IPS DF 4.7 (cell line): ENCODE measurements around the gene ASIC2.

Source experiments
- DNase-seq: peaks from one replicate; pipeline ENCODE4 v3.0.0-alpha.2; 2013; ENCODE audit warnings: low spot score; ENCODE audit errors: extremely low read depth

Gene ASIC2

GRCh38 chr17:33288954-33289353 is 4.1 kb downstream of the ASIC2 start:
- DNase-seq: no peak

GRCh38 chr17:33287096-33287725 is 5.9 kb downstream of the ASIC2 start:
- DNase-seq: no peak

- no peak for DNase-seq
These were observed 7.7 kb downstream of the ASIC2 start for GRCh38 chr17:33285413-33285812.

- no peak for DNase-seq
These were observed 9.1 kb downstream of the ASIC2 start for GRCh38 chr17:33284022-33284421.

GRCh38 chr17:33280162-33280943 is 12.7 kb downstream of the ASIC2 start:
- DNase-seq: no peak

- no peak for DNase-seq
These were observed 15.5 kb downstream of the ASIC2 start for GRCh38 chr17:33277436-33278100.

GRCh38 chr17:33273743-33274410 is 19.2 kb downstream of the ASIC2 start:
- DNase-seq: no peak

- no peak for DNase-seq
These were observed 19.8 kb downstream of the ASIC2 start for GRCh38 chr17:33273271-33273670.

- DNase-seq: no peak
These were observed 20.7 kb downstream of the ASIC2 start for GRCh38 chr17:33272438-33272837.

GRCh38 chr17:33269337-33270060 is 23.6 kb downstream of the ASIC2 start:
- DNase-seq: no peak

GRCh38 chr17:33267851-33268548 is 25.1 kb downstream of the ASIC2 start:
- no peak for DNase-seq

GRCh38 chr17:33267271-33267790 is 25.8 kb downstream of the ASIC2 start:
- DNase-seq: no peak

GRCh38 chr17:33266611-33267010 is 26.5 kb downstream of the ASIC2 start:
- DNase-seq: no peak

GRCh38 chr17:33266116-33266515 is 27.0 kb downstream of the ASIC2 start:
- DNase-seq: no peak

- no peak for DNase-seq
These were observed 29.7 kb downstream of the ASIC2 start for GRCh38 chr17:33263396-33263795.

- no peak for DNase-seq
These were observed 30.6 kb downstream of the ASIC2 start for GRCh38 chr17:33262266-33263123.

GRCh38 chr17:33261820-33262219 is 31.3 kb downstream of the ASIC2 start:
- no peak for DNase-seq

- DNase-seq: no peak
These were observed 32.5 kb downstream of the ASIC2 start for GRCh38 chr17:33260638-33261037.

GRCh38 chr17:33258296-33258695 is 34.8 kb downstream of the ASIC2 start:
- no peak for DNase-seq
